ENCODE results near the gene PHF2.

The PHF2 gene

DNA sequence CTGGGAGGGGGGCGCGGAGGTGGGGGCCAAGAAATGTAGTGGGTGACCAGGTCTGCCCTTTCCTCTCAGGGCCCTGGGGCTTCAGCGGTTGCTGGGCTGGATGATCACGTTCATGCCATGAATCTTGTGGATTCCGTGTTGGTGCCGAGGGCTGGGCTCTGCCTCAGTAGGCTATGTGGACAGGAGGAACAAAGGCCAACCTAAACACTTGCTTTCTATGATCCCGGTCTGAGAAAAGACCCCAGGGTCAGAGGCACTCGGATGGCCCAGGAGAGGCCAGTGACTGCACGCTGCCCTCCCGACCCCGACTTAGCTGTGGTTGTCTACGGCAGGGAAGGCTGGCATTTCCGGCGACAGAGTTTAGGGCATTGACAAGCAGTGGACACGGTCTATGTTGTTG, 26.6 kb downstream of the PHF2 start:
- no peak for DNase-seq

GRCh38 chr9:93603906-93604326, 27.5 kb downstream of the PHF2 start:
- DNase-seq: no peak

GRCh38 chr9:93606187-93606586, 29.8 kb downstream of the PHF2 start:
- no peak for DNase-seq

DNA sequence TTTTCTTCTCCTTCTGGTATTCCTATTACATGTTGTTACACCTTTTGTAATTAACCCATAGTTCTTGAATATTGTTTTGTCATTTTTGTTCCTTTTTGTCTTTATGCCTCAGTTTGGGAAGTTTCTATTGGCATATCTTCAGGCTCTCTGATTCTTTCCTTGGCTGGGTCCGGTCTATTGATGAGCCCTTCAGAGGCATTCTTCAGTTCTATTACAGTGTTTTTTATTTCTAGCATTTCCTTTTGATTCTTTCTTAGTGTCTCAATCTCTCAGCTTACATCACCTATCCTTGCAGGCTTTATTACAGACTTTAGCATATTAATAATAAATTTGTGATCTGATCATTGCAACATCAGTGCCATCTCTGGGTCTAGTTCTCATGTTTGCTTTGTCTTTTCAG, 33.8 kb downstream of the PHF2 start:
- no peak for DNase-seq

- no peak for DNase-seq
Observed at GRCh38 chr9:93612052-93612795, 35.8 kb downstream of the PHF2 start.

- DNase-seq: no peak
Observed at GRCh38 chr9:93612796-93613154, 36.4 kb downstream of the PHF2 start.

DNA sequence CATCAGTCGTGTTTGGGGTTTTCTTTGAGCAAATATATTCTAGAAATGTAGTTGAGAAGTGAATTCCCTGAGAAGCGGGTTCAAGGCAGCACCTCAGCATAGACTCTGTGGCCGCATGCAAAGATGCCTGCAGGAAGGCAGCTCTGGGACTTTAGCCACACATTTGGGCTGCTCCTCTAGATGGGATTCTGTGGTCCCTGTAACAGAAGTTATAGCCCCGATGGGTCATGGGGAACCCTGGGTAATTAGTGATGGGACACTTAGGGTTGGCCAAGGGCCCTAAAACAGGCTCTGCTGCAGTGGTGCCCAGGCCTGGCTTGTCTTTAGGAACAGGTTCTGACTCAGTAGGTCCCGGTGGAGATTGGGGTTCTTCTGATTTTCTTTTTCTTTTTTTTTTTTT, 36.8 kb downstream of the PHF2 start:
- no peak for DNase-seq

- DNase-seq: no peak
Observed at GRCh38 chr9:93613791-93614190, 37.4 kb downstream of the PHF2 start.

DNA sequence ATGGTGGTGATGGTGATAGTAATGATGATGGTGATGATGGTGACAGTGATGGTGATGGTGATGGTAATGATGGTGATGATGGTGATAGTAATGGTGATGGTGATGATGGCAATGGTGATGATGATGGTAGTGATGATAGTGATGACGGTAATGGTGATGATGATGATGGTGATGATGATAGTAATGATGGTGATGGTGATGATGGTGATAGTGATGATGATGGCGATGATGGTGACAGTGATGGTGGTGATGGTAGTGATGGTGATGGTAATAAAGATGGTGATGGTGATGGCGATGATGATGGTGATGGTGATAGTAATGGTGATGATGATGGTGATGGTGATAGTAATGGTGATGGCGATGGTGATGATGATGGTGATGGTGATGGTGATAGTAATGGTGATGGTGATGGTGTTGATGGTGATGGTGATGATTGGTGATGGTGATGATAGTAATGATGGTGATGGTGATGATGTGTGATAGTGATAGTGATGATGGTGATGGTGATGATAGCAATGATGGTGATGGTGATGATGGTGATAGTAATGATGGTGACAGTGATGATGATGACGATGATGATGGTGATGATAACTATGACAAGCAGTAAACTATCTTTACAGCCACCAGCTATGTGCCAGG, 38.6 kb downstream of the PHF2 start:
- DNase-seq: no peak

- no peak for DNase-seq
Observed at GRCh38 chr9:93616044-93616443, 39.7 kb downstream of the PHF2 start.

GRCh38 chr9:93617273-93617672, 40.9 kb downstream of the PHF2 start:
- no peak for DNase-seq

DNA sequence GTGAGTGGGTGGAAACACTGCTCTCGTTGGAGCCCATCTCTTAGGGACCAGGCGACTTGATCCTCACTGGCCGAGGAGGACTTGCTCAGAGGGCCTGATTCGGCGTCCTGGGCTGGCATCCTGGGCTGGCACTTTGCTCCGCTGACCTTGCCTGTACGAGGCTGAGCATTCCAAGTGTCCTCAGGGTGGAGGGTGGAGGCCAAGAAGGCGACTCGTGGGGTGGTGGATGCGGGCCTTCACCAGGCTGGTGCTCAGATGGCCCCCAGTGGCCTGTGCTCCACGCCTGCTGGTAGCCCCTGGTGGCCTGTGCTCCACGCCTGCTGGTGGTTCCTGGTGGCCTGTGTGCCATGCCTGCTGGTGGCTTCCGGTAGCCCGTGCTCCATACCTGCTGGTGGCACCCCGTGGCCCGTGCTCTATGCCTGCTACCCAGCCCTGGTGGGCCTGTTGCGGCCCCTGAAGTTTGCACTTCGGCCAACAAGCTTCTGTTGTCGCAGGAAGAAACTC, 42.9 kb downstream of the PHF2 start:
- no peak for DNase-seq

GRCh38 chr9:93620041-93620506, 43.7 kb downstream of the PHF2 start:
- DNase-seq: no peak

GRCh38 chr9:93620881-93621820, 44.8 kb downstream of the PHF2 start:
- DNase-seq: peak; percentile 56

DNA sequence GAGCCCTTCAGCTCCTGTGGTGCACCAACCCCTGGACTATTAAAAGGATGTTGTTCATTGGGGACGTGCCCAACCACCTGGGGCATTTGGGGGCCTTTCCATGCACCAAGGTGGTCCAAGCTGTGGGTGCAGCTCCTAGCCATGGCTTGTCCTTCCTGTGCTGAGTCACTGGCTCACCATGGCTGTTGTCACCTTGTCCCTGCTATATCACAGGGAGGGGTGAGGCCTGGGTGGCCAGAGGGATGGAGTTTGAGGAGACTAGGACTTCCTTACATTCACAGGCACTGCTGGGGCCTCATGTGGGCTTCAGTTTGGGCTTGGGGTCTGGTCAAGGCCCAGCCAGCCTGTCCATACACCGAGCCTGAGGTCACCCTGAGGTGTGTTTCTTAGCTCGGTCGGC, 45.5 kb downstream of the PHF2 start:
- no peak for DNase-seq

- DNase-seq: no peak
Observed at GRCh38 chr9:93622691-93623090, 46.3 kb downstream of the PHF2 start.

DNA sequence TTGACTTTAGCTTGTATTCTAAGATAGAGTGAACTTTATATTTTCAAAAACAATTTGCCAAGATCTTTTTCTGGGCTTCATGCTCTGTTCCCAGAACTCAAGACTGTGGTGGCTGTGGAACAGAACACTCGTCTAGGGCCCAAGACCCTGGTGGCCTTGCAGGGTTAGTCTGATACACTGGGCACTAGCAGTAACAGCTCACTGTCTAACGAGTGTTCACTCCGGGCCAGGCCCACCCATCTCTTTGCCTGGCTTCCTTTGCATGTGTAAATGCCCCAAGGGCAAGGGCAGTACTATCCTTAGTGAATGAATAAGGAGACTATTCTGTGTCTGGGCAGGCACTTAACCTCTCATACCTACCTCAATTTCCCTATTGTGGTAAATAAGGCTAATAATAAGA, 47.4 kb downstream of the PHF2 start:
- no peak for DNase-seq

DNA sequence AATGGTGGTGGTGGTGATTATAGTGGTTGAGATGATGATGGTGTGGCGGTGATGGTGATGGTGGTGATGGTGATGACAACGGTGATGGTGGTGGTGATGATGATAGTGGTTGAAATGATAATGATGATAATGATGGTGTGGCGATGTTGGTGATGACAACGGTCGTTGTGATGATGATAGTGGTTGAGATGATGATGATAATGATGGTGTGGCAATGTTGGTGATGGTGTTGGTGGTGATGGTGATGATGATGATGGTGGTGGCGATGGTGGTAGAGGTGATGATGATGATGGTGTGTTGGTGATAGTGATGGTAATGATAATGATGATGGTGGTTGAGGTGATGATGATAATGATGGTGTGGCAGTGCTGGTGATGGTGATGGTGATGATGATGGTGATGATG, 48.0 kb downstream of the PHF2 start:
- DNase-seq: no peak

DNA sequence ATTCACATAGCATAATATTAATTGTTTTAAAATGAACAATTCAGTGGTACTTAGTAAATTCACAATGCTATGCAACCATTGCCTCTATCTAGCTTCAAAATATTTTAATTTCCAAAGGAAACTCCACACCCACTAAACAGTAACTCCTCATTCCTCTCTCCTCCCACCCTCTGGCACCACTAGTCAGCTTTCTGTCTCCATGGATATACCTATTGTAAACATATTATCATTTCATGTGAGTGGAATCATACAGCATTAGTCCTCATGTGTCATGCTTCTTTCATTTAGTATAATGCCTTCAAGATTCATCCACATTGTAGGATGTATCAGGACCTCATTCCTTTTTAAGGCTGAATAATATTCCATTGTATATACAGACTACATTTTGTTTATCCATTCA, 48.6 kb downstream of the PHF2 start:
- no peak for DNase-seq

- no peak for DNase-seq
Observed at GRCh38 chr9:93629920-93630319, 53.5 kb downstream of the PHF2 start.

DNA sequence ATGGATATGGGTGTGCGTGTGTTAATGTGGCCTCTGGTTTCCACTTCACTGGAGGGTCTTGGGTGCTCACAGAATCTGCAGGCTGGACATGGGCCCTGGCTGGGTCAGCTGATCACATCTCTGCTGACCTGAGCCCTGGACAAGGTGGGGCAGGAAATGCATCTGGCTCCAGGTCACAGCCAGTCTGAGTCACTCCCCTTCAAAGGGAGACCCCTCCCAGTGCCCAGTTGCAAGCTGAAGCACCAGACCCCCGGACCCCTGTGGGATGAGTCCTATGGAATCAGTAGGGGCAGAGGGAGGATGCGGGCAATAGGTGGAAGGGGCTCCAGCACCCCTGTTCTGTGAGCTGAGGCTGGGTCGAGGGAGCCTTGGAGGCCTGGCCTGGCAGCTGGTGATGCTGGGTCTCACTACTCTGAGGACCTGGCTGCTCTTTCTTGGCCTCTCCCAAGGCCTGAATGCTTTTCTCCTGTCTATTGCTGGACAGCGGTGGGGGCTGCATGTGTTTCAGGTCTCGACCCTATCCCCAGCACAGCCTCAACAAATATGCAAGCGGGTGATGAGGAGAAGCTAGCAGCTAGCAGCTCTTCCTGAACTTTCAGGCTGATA, 54.5 kb downstream of the PHF2 start:
- DNase-seq: no peak

DNA sequence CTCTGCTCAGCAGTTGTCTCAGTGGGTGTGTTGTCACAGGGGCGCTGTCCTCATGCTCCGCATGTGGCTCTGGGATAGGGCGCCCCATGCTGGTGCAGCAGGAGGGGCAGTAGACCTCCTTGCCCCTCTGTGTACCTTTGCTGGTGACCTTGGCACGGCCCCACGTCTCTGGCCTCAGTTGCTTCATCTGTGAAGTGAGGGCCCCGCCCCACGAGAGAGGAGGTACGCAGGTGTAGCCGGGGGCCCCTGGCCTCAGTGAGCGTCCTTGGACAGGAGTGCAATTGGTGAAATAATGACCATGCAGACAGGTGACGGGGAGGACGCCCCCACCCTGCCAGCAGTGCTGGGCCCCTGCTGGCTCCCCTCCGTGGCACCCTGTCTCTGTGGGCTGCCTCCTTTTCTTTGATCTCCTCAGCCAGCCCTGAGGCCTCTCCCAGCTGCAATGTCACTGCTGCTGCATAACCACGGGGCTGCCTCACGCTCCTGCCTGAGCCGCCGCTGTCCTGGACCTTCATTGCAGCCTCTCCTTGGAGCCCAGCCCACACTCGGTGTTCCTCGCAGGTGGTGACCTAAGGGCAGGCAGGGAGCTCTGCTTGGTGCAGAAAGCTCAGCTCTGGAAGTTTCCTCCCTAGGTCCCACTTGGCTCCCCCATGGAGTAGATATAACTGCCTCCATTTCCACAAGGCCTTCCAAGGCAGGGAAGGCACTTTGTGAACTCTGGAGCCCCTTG, 57.3 kb downstream of the PHF2 start:
- no peak for DNase-seq
